A673 (cell line): Measurements from ENCODE around the gene SYCP1. TPM values are rescaled to one million over a fixed set of nuclear protein-coding genes. Genes with fewer than 3 reads are reported as not detected.

Source experiments
- BruUV-seq: library from RNA; stranded (reverse); fragments of 400-500 nt; replicated peaks from 2 replicates; lab custom pipeline; 2021; lab: Mats Ljungman, UMichigan
- CTCF ChIA-PET: fragments of 300-600 bp; sonication (Branson Sonifier 250); formaldehyde crosslinking; loops from one replicate; lab custom pipeline; 2022; ENCODE audit warnings: antibody characterized with exemption; lab: Charles Lee
- POLR2A ChIA-PET: fragments of 300-600 bp; sonication (Branson Sonifier 250); formaldehyde crosslinking; loops from one replicate; lab custom pipeline; 2022; ENCODE audit warnings: antibody characterized with exemption; ENCODE audit not compliant: low non-redundant PET; lab: Charles Lee
- DNase-seq: peaks from one replicate; pipeline ENCODE4 v3.0.0-alpha.2; 2015; ENCODE audit warnings: low spot score
- H3K27ac ChIP-seq: fragments of 200-600 bp; sonication (generic); 2 replicates; pipeline ENCODE4 v1.5.1; 2016; ENCODE audit warnings: mixed run types, low read depth, mild to moderate bottlenecking, mixed read lengths, antibody characterized with exemption, low read length; ENCODE audit not compliant: poor library complexity, severe bottlenecking
- H3K27me3 ChIP-seq: fragments of 200-600 bp; sonication (generic); replicated peaks from 2 replicates; pipeline ENCODE4 v1.6.1; 2017; ENCODE audit warnings: mixed run types, low read depth, mild to moderate bottlenecking, mixed read lengths, antibody characterized with exemption, low read length; ENCODE audit not compliant: insufficient read depth, poor library complexity
- H3K36me3 ChIP-seq: fragments of 200-600 bp; sonication (generic); 2 replicates; pipeline ENCODE4 v1.6.1; 2016; ENCODE audit warnings: mixed run types, mild to moderate bottlenecking, mixed read lengths, antibody characterized with exemption, low read length; ENCODE audit not compliant: insufficient read depth, poor library complexity, severe bottlenecking
- H3K4me1 ChIP-seq: fragments of 200-600 bp; sonication (generic); 2 replicates; pipeline ENCODE4 v1.6.1; 2017; ENCODE audit warnings: mixed run types, mild to moderate bottlenecking, mixed read lengths, antibody characterized with exemption, low read length; ENCODE audit not compliant: insufficient read depth, poor library complexity, severe bottlenecking
- H3K4me3 ChIP-seq: fragments of 200-600 bp; sonication (generic); 2 replicates; pipeline ENCODE4 v1.5.1; 2016; ENCODE audit warnings: low read depth, mixed run types, mild to moderate bottlenecking, mixed read lengths, low read length; ENCODE audit not compliant: poor library complexity, severe bottlenecking
- H3K9me3 ChIP-seq: fragments of 200-600 bp; sonication (generic); 2 replicates; pipeline ENCODE4 v1.6.1; 2016; ENCODE audit warnings: mixed run types, low read depth, mild to moderate bottlenecking, mixed read lengths, antibody characterized with exemption, low read length; ENCODE audit not compliant: poor library complexity, severe bottlenecking
- CTCF ChIP-seq: fragments of 300-800, 200-600 bp; sonication (generic); conservative IDR thresholded peaks from 2 replicates; pipeline ENCODE4 v1.5.1; 2017; ENCODE audit warnings: low read depth, mild to moderate bottlenecking, antibody characterized with exemption, low read length, moderate library complexity, mixed read lengths
- EZH2 ChIP-seq: fragments of 200-600 bp; sonication (generic); IDR thresholded peaks from 2 replicates; pipeline ENCODE4 v1.6.1; 2017; ENCODE audit warnings: borderline replicate concordance, low read depth, mild to moderate bottlenecking, mixed read lengths, antibody characterized with exemption, low read length; ENCODE audit not compliant: poor library complexity, severe bottlenecking
- intact Hi-C: fragments of 100-400 bp; cut with micrococcal nuclease; formaldehyde crosslinking; loops from one replicate; pipeline ENCODE4 v1.10.0; 2022; ENCODE audit not compliant: unreplicated experiment
- total RNA-seq: library from RNA; stranded (reverse); gene quantifications from 2 replicates; pipeline ENCODE4 v1.2.3, GENCODE V29; 2021

SYCP1 gene
- total RNA-seq, 1 experiment from 2014 or later: 0.41 TPM

GRCh38 chr1:114896795-114897194, 42.1 kb downstream of the SYCP1 start:
- POLR2A ChIA-PET: no interaction called here
- TF ChIP-seq EZH2: no peak
- TF ChIP-seq CTCF: no peak
- no TSS peak for BruUV-seq

GRCh38 chr1:114901814-114902213, 47.2 kb downstream of the SYCP1 start:
- TF ChIP-seq EZH2 (no peak), CTCF (no peak)
- Histone ChIP-seq H3K4me3 (no peak overlapping the region), H3K9me3 (peaks cover 6% of the 10 kb centered on the region), H3K27ac (no peak overlapping the region), H3K27me3 (peaks cover 6% of the 10 kb centered on the region), H3K36me3 (no peaks in the 10 kb centered on the region), H3K4me1 (no peaks in the 10 kb centered on the region)
- BruUV-seq: no TSS peak
- DNase-seq: no peak
- ChIA-PET POLR2A (interaction anchor here (0.7 kb wide), 1 partner anchor 49 kb away, joined by 4 read pairs; no protein-coding TSS in a partner anchor), CTCF (no interaction called here)
- intact Hi-C loops: no loop called here

More at GRCh38 chr1:114896795-114897194, 42.1 kb downstream of the SYCP1 start:
- intact Hi-C loops: no loop called here
- H3K27ac ChIP-seq: no peak overlapping the region
- H3K4me3 ChIP-seq: no peak overlapping the region
- no peaks in the 10 kb centered on the region for H3K9me3 ChIP-seq
- CTCF ChIA-PET: no interaction called here
- H3K36me3 ChIP-seq: no peaks in the 10 kb centered on the region
- DNase-seq: no peak
- H3K27me3 ChIP-seq: peaks cover 24% of the 10 kb centered on the region
- no peaks in the 10 kb centered on the region for H3K4me1 ChIP-seq

- H3K27me3 ChIP-seq: peaks cover 6% of the 10 kb centered on the region
- BruUV-seq: no TSS peak
- CTCF ChIA-PET: no interaction called here
- intact Hi-C loops: no loop called here
- H3K4me3 ChIP-seq: no peak overlapping the region
- POLR2A ChIA-PET: no interaction called here
- no peak for DNase-seq
- H3K27ac ChIP-seq: no peak overlapping the region
- H3K36me3 ChIP-seq: no peaks in the 10 kb centered on the region
- peaks cover 6% of the 10 kb centered on the region for H3K9me3 ChIP-seq
- no peaks in the 10 kb centered on the region for H3K4me1 ChIP-seq
- TF ChIP-seq EZH2 (no peak), CTCF (no peak)
Measured at GRCh38 chr1:114902343-114902742, 47.7 kb downstream of the SYCP1 start.
